DND-41 (cell line): ENCODE data around the gene CEP152.

Experiments used
- ATAC-seq: fragments of 200-7000 bp; cut with Tn5 transposase; 3 replicates; pipeline ENCODE4 v1.9.1; 2021; ENCODE audit warnings: low read depth; ENCODE audit not compliant: insufficient read depth
- DNase-seq: peaks from one replicate; pipeline ENCODE4 v3.0.0-alpha.2; 2020
- H2AFZ ChIP-seq: 2 replicates; pipeline ENCODE4 v1.6.0; 2012; ENCODE audit warnings: low read depth, low read length
- H3K27ac ChIP-seq: 2 replicates; pipeline ENCODE4 v1.5.1; 2012; ENCODE audit warnings: low read length, inconsistent platforms
- H3K27me3 ChIP-seq: fragments of 200-600 bp; sonication (generic); 2 replicates; pipeline ENCODE4 v1.6.0; 2012; ENCODE audit warnings: low read length, mild to moderate bottlenecking, inconsistent platforms; ENCODE audit not compliant: insufficient read depth, poor library complexity
- H3K36me3 ChIP-seq: 2 replicates; pipeline ENCODE4 v1.5.1; 2012; ENCODE audit warnings: low read length, inconsistent platforms; ENCODE audit not compliant: insufficient read depth
- H3K4me1 ChIP-seq: 2 replicates; pipeline ENCODE4 v1.5.1; 2012; ENCODE audit warnings: mild to moderate bottlenecking, low read length; ENCODE audit not compliant: insufficient read depth
- H3K4me2 ChIP-seq: 2 replicates; pipeline ENCODE4 v1.6.0; 2012; ENCODE audit warnings: mild to moderate bottlenecking, moderate library complexity, low read length, inconsistent platforms; ENCODE audit not compliant: insufficient read depth
- H3K4me3 ChIP-seq, 2 experiments: fragments of 200-600 bp in 1 of 2; shearing (Covaris generic) in 1 of 2; 2 replicates each; pipeline ENCODE4 v1.5.1; 2012 to 2016; ENCODE audit warnings: inconsistent platforms in 2 of 2, low read length in 2 of 2, mild to moderate bottlenecking in 2 of 2, low read depth in 1 of 2, moderate library complexity in 1 of 2
- H3K79me2 ChIP-seq: 2 replicates; pipeline ENCODE4 v1.6.0; 2012; ENCODE audit warnings: low read length, inconsistent platforms; ENCODE audit not compliant: insufficient read depth
- H3K9ac ChIP-seq: 2 replicates; pipeline ENCODE4 v1.6.0; 2012; ENCODE audit warnings: low read depth, mild to moderate bottlenecking, inconsistent platforms, low read length, moderate library complexity
- H3K9me3 ChIP-seq: 2 replicates; pipeline ENCODE4 v1.5.1; 2012; ENCODE audit warnings: low read length, moderate library complexity, mild to moderate bottlenecking, inconsistent platforms; ENCODE audit not compliant: insufficient read depth, severe bottlenecking
- H4K20me1 ChIP-seq: 2 replicates; pipeline ENCODE4 v1.6.0; 2012; ENCODE audit warnings: low read length; ENCODE audit not compliant: insufficient read depth
- CTCF ChIP-seq: IDR thresholded peaks from 2 replicates; pipeline ENCODE4 v1.5.1; 2012; ENCODE audit warnings: borderline replicate concordance, low read length, moderate library complexity, mild to moderate bottlenecking; ENCODE audit not compliant: poor library complexity, severe bottlenecking; ENCODE audit errors: extremely low read depth
- EZH2 ChIP-seq: IDR thresholded peaks from 3 replicates; pipeline ENCODE4 v1.6.1; 2012; ENCODE audit warnings: borderline replicate concordance, low read depth, mild to moderate bottlenecking, moderate library complexity, low read length, inconsistent platforms; ENCODE audit not compliant: severe bottlenecking

Gene CEP152

DNA sequence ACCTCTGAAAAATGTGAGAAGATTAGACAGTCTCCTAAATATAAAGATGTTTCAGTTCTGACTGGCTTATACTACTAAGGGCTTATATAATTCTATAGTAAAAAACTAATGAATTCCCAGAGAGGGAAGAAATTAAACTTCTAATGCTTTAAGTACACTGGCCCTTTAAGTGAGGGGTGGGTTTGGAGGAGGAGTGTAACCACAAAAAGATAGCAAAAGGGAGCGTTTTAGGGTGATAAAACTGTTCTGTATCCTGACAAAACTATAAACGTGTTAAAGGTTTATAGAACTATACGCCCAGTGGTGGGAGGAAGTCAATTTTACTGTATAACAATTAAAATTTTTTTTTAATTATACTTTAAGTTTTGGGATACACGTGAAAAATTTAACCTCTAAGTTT lies 45.8 kb downstream of the CEP152 start:
- H2AFZ ChIP-seq, result no peak overlapping the region
- H3K4me3 ChIP-seq, result no peak overlapping the region
- peaks cover 82% of the 10 kb centered on the region for H3K36me3 ChIP-seq
- TF ChIP-seq EZH2 (no peak), CTCF (no peak)
- ATAC-seq (no peak), DNase-seq (no peak)
- H3K27ac ChIP-seq, result no peak overlapping the region
- no peaks in the 10 kb centered on the region for H3K79me2 ChIP-seq
- H4K20me1 ChIP-seq, result no peaks in the 10 kb centered on the region
- no peak overlapping the region for H3K9ac ChIP-seq
- no peaks in the 10 kb centered on the region for H3K27me3 ChIP-seq
- no peak overlapping the region for H3K4me2 ChIP-seq
- H3K9me3 ChIP-seq, result no peaks in the 10 kb centered on the region
- H3K4me1 ChIP-seq, result no peaks in the 10 kb centered on the region

GRCh38 chr15:48761393-48762158 lies 49.3 kb downstream of the CEP152 start:
- Histone ChIP-seq H3K4me3 (no peak overlapping the region), H3K4me2 (no peak overlapping the region), H2AFZ (no peak overlapping the region), H3K4me1 (no peaks in the 10 kb centered on the region), H3K79me2 (no peaks in the 10 kb centered on the region), H3K9ac (no peak overlapping the region), H3K27ac (no peak overlapping the region), H3K36me3 (peaks cover 86% of the 10 kb centered on the region), H3K27me3 (no peaks in the 10 kb centered on the region), H4K20me1 (no peaks in the 10 kb centered on the region), H3K9me3 (no peaks in the 10 kb centered on the region)
- DNase-seq (no peak), ATAC-seq (no peak)
- TF ChIP-seq CTCF (no peak), EZH2 (no peak)

DNA sequence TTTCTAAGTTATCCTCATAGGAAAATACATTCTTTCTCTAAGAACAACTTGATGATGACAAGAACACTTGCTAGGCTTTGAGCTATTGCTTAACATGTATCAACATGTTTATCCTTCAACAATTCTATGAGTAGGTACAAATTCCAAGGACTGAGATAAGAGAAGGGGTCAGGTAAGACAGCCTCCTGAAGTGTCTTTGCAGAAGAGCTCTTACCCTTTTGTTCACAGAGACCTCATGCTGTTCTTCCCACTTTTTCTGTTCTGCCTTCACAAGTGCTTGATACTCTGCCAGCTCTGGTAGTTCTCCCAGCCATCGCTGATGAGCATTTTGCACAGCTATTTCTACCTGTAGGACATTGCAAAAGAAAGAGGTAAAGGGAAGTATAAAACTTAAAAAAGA lies 50.9 kb downstream of the CEP152 start:
- no peak overlapping the region for H3K9ac ChIP-seq
- H3K9me3 ChIP-seq, result no peaks in the 10 kb centered on the region
- no peak for ATAC-seq
- no peak for DNase-seq
- H3K4me2 ChIP-seq, result no peak overlapping the region
- H3K79me2 ChIP-seq, result no peaks in the 10 kb centered on the region
- H3K36me3 ChIP-seq, result peaks cover 89% of the 10 kb centered on the region
- no peak overlapping the region for H3K4me3 ChIP-seq
- TF ChIP-seq EZH2 (no peak), CTCF (no peak)
- H3K27me3 ChIP-seq, result no peaks in the 10 kb centered on the region
- H4K20me1 ChIP-seq, result no peaks in the 10 kb centered on the region
- no peak overlapping the region for H2AFZ ChIP-seq
- H3K4me1 ChIP-seq, result no peaks in the 10 kb centered on the region
- H3K27ac ChIP-seq, result no peak overlapping the region

GRCh38 chr15:48757661-48758060 lies 53.2 kb downstream of the CEP152 start:
- Histone ChIP-seq H3K36me3 (peaks cover 88% of the 10 kb centered on the region), H3K9me3 (no peaks in the 10 kb centered on the region), H2AFZ (no peak overlapping the region), H3K27me3 (no peaks in the 10 kb centered on the region), H3K4me2 (no peak overlapping the region), H3K9ac (no peak overlapping the region), H3K79me2 (no peaks in the 10 kb centered on the region), H3K27ac (no peak overlapping the region), H4K20me1 (no peaks in the 10 kb centered on the region), H3K4me1 (no peaks in the 10 kb centered on the region), H3K4me3 (no peak overlapping the region)
- ATAC-seq (no peak), DNase-seq (no peak)
- TF ChIP-seq EZH2 (no peak), CTCF (no peak)
